Measurements from ENCODE around the gene ZNF865. TPM values are rescaled to one million over a fixed set of nuclear protein-coding genes. Genes with fewer than 3 reads are reported as not detected.

The ZNF865 gene
- polyA plus RNA-seq, 4 donors = 4.0 to 10.3 (median 5.5) TPM

GRCh38 chr19:55576746-55577145 lies 28.7 kb upstream of the ZNF865 start:
- H3K9me3 ChIP-seq (ENCODE audit: control insufficient read depth in 2 of 2, insufficient read depth in 1 of 2, low read depth in 1 of 2, low read length in 1 of 2) = no peaks in the 10 kb centered on the region
- H3K4me3 ChIP-seq (ENCODE audit: low read depth in 1 of 3, low read length in 3 of 3) = no peak overlapping the region
- H3K36me3 ChIP-seq (ENCODE audit: control insufficient read depth in 3 of 3, insufficient read depth in 2 of 3, low read depth in 1 of 3, low read length in 3 of 3) = peaks cover 0 to 21% (median 10%) of the 10 kb centered on the region in 3 donors
- 85 to 91% (median 88%) methylated on average over 5 of the region's 5 CpGs for WGBS, 3 donors
- FAIRE-seq = no peak
- no peak overlapping the region for H3K27ac ChIP-seq (ENCODE audit: low read depth in 1 of 3, low read length in 2 of 3)
- DNase-seq = no peak
- no peaks in the 10 kb centered on the region for H3K27me3 ChIP-seq (ENCODE audit: control insufficient read depth in 3 of 3, insufficient read depth in 3 of 3, low read length in 3 of 3)
- H3K4me1 ChIP-seq (ENCODE audit: control insufficient read depth in 3 of 3, insufficient read depth in 2 of 3, low read depth in 1 of 3, low read length in 2 of 3) = no peaks in the 10 kb centered on the region

- FAIRE-seq (no peak), DNase-seq (no peak)
- no peaks in the 10 kb centered on the region for H3K9me3 ChIP-seq (ENCODE audit: control insufficient read depth in 2 of 2, insufficient read depth in 1 of 2, low read depth in 1 of 2, low read length in 1 of 2)
- no peak overlapping the region for H3K4me3 ChIP-seq (ENCODE audit: low read depth in 1 of 3, low read length in 3 of 3)
- H3K4me1 ChIP-seq (ENCODE audit: control insufficient read depth in 3 of 3, insufficient read depth in 2 of 3, low read depth in 1 of 3, low read length in 2 of 3) = no peaks in the 10 kb centered on the region
- H3K36me3 ChIP-seq (ENCODE audit: control insufficient read depth in 3 of 3, insufficient read depth in 2 of 3, low read depth in 1 of 3, low read length in 3 of 3) = peaks cover 0 to 21% (median 10%) of the 10 kb centered on the region in 3 donors
- 95 to 97% (median 96%) methylated on average over 55 to 83 of the region's 83 CpGs for WGBS, 3 donors
- H3K27ac ChIP-seq (ENCODE audit: low read depth in 1 of 3, low read length in 2 of 3) = no peak overlapping the region
- H3K27me3 ChIP-seq (ENCODE audit: control insufficient read depth in 3 of 3, insufficient read depth in 3 of 3, low read length in 3 of 3) = no peaks in the 10 kb centered on the region
Observed at GRCh38 chr19:55578031-55578760, 27.3 kb upstream of the ZNF865 start.

GRCh38 chr19:55578761-55579747 lies 26.4 kb upstream of the ZNF865 start:
- no peak overlapping the region for H3K27ac ChIP-seq (ENCODE audit: low read depth in 1 of 3, low read length in 2 of 3)
- 93 to 94% (median 93%) methylated on average over 69 to 90 of the region's 90 CpGs for WGBS, 3 donors
- H3K36me3 ChIP-seq (ENCODE audit: control insufficient read depth in 3 of 3, insufficient read depth in 2 of 3, low read depth in 1 of 3, low read length in 3 of 3) = peaks cover 0 to 21% (median 10%) of the 10 kb centered on the region in 3 donors
- H3K27me3 ChIP-seq (ENCODE audit: control insufficient read depth in 3 of 3, insufficient read depth in 3 of 3, low read length in 3 of 3) = no peaks in the 10 kb centered on the region
- H3K4me3 ChIP-seq (ENCODE audit: low read depth in 1 of 3, low read length in 3 of 3) = peak overlapping the region in 1 of 3 donors; percentile 88
- no peak for DNase-seq
- H3K9me3 ChIP-seq (ENCODE audit: control insufficient read depth in 2 of 2, insufficient read depth in 1 of 2, low read depth in 1 of 2, low read length in 1 of 2) = no peaks in the 10 kb centered on the region
- FAIRE-seq = no peak
- no peaks in the 10 kb centered on the region for H3K4me1 ChIP-seq (ENCODE audit: control insufficient read depth in 3 of 3, insufficient read depth in 2 of 3, low read depth in 1 of 3, low read length in 2 of 3)

- H3K4me1 ChIP-seq (ENCODE audit: control insufficient read depth in 3 of 3, insufficient read depth in 2 of 3, low read depth in 1 of 3, low read length in 2 of 3) = no peaks in the 10 kb centered on the region
- FAIRE-seq (no peak), DNase-seq (peak in 1 of 2 donors; percentile 55)
- H3K9me3 ChIP-seq (ENCODE audit: control insufficient read depth in 2 of 2, insufficient read depth in 1 of 2, low read depth in 1 of 2, low read length in 1 of 2) = no peaks in the 10 kb centered on the region
- peak overlapping the region; percentile 67 to 88 (median 83) for H3K4me3 ChIP-seq (ENCODE audit: low read depth in 1 of 3, low read length in 3 of 3)
- no peaks in the 10 kb centered on the region for H3K27me3 ChIP-seq (ENCODE audit: control insufficient read depth in 3 of 3, insufficient read depth in 3 of 3, low read length in 3 of 3)
- peak overlapping the region in 2 of 3 donors; percentile 85 to 87 for H3K27ac ChIP-seq (ENCODE audit: low read depth in 1 of 3, low read length in 2 of 3)
- H3K36me3 ChIP-seq (ENCODE audit: control insufficient read depth in 3 of 3, insufficient read depth in 2 of 3, low read depth in 1 of 3, low read length in 3 of 3) = peaks cover 0 to 21% (median 10%) of the 10 kb centered on the region in 3 donors
- 10 to 13% (median 12%) methylated on average over 16 to 20 of the region's 20 CpGs for WGBS, 3 donors
Observed at GRCh38 chr19:55579766-55580621, 25.5 kb upstream of the ZNF865 start.

GRCh38 chr19:55580628-55581144 lies 24.8 kb upstream of the ZNF865 start, which contains the start of gene ZNF579:
Gene ZNF579 (minus strand): TSS chr19:55580848. CDS start chr19:55579639, 1,209 bp downstream.
- no peaks in the 10 kb centered on the region for H3K27me3 ChIP-seq (ENCODE audit: control insufficient read depth in 3 of 3, insufficient read depth in 3 of 3, low read length in 3 of 3)
- peaks cover 0 to 21% (median 10%) of the 10 kb centered on the region in 3 donors for H3K36me3 ChIP-seq (ENCODE audit: control insufficient read depth in 3 of 3, insufficient read depth in 2 of 3, low read depth in 1 of 3, low read length in 3 of 3)
- no peak for FAIRE-seq
- WGBS, 3 donors = 0 to 2% (median 1%) methylated on average over 13 to 24 of the region's 24 CpGs
- peaks cover 0 to 3% (median 0%) of the 10 kb centered on the region in 3 donors for H3K4me1 ChIP-seq (ENCODE audit: control insufficient read depth in 3 of 3, insufficient read depth in 2 of 3, low read depth in 1 of 3, low read length in 2 of 3)
- peak; percentile 73 to 94 for DNase-seq
- peak within 1 kb of the TSS in 2 of 3 donors; percentile 85 to 87 for H3K27ac ChIP-seq (ENCODE audit: low read depth in 1 of 3, low read length in 2 of 3)
- H3K9me3 ChIP-seq (ENCODE audit: control insufficient read depth in 2 of 2, insufficient read depth in 1 of 2, low read depth in 1 of 2, low read length in 1 of 2) = no peaks in the 10 kb centered on the region
- peak within 1 kb of the TSS; percentile 67 to 88 (median 83) for H3K4me3 ChIP-seq (ENCODE audit: low read depth in 1 of 3, low read length in 3 of 3)

- 23 to 33% (median 24%) methylated on average over 12 of the region's 12 CpGs for WGBS, 3 donors
- Histone ChIP-seq H3K4me3 (ENCODE audit: low read depth in 1 of 3, low read length in 3 of 3) (peak overlapping the region; percentile 67 to 88 (median 83)), H3K27ac (ENCODE audit: low read depth in 1 of 3, low read length in 2 of 3) (peak overlapping the region in 2 of 3 donors; percentile 51 to 85), H3K27me3 (ENCODE audit: control insufficient read depth in 3 of 3, insufficient read depth in 3 of 3, low read length in 3 of 3) (no peaks in the 10 kb centered on the region), H3K4me1 (ENCODE audit: control insufficient read depth in 3 of 3, insufficient read depth in 2 of 3, low read depth in 1 of 3, low read length in 2 of 3) (peaks cover 0 to 7% (median 4%) of the 10 kb centered on the region in 3 donors), H3K36me3 (ENCODE audit: control insufficient read depth in 3 of 3, insufficient read depth in 2 of 3, low read depth in 1 of 3, low read length in 3 of 3) (peaks cover 0 to 18% (median 10%) of the 10 kb centered on the region in 3 donors), H3K9me3 (ENCODE audit: control insufficient read depth in 2 of 2, insufficient read depth in 1 of 2, low read depth in 1 of 2, low read length in 1 of 2) (no peaks in the 10 kb centered on the region)
- FAIRE-seq (no peak), DNase-seq (peak in 1 of 2 donors; percentile 30)
Observed at GRCh38 chr19:55581145-55581822, 24.2 kb upstream of the ZNF865 start.

- Histone ChIP-seq H3K36me3 (ENCODE audit: control insufficient read depth in 3 of 3, insufficient read depth in 2 of 3, low read depth in 1 of 3, low read length in 3 of 3) (peaks cover 0 to 13% (median 10%) of the 10 kb centered on the region in 3 donors), H3K4me3 (ENCODE audit: low read depth in 1 of 3, low read length in 3 of 3) (no peak overlapping the region), H3K27me3 (ENCODE audit: control insufficient read depth in 3 of 3, insufficient read depth in 3 of 3, low read length in 3 of 3) (no peaks in the 10 kb centered on the region), H3K9me3 (ENCODE audit: control insufficient read depth in 2 of 2, insufficient read depth in 1 of 2, low read depth in 1 of 2, low read length in 1 of 2) (no peaks in the 10 kb centered on the region), H3K27ac (ENCODE audit: low read depth in 1 of 3, low read length in 2 of 3) (peak overlapping the region in 1 of 3 donors; percentile 85), H3K4me1 (ENCODE audit: control insufficient read depth in 3 of 3, insufficient read depth in 2 of 3, low read depth in 1 of 3, low read length in 2 of 3) (peaks cover 0 to 8% (median 7%) of the 10 kb centered on the region in 3 donors)
- 10 to 30% (median 19%) methylated on average over 6 of the region's 6 CpGs for WGBS, 3 donors
- no peak for FAIRE-seq
- peak in 1 of 2 donors; percentile 42 for DNase-seq
Observed at GRCh38 chr19:55581823-55582223, 23.6 kb upstream of the ZNF865 start.

All from small intestine (tissue), 7 donors.